Esophagus squamous epithelium (tissue), 5 donors: ENCODE measurements around the gene METTL16. TPM values are rescaled to one million over a fixed set of nuclear protein-coding genes. Genes with fewer than 3 reads are reported as not detected.

ENCODE experiments used
- DNase-seq: peaks from one replicate; lab custom pipeline; 2025; lab: John Stamatoyannopoulos, UW
- H3K27ac ChIP-seq, 4 donors: fragments of 200-600 bp; sonication (generic); one replicate each; pipeline ENCODE4 v1.5.1; 2016 to 2019; ENCODE audit warnings: mild to moderate bottlenecking in 1 of 4
- H3K27me3 ChIP-seq, 4 donors: fragments of 200-600 bp; sonication (generic); 1 replicate in 3 of 4; 2 replicates in 1 of 4; pipeline versions ENCODE4 v1.5.1 to v1.6.0; 2017 to 2021; ENCODE audit warnings: antibody characterized with exemption in 1 of 4
- H3K36me3 ChIP-seq, 3 donors: fragments of 200-600 bp; sonication (generic); one replicate each; pipeline ENCODE4 v1.5.1; 2016 to 2019
- H3K4me1 ChIP-seq, 3 donors: fragments of 200-600 bp; sonication (generic); one replicate each; pipeline ENCODE4 v1.5.1; 2017 to 2019
- H3K4me3 ChIP-seq, 4 donors: fragments of 200-600 bp; sonication (generic); 1 replicate in 3 of 4; 2 replicates in 1 of 4; pipeline ENCODE4 v1.5.1; 2016 to 2019; ENCODE audit warnings: mild to moderate bottlenecking in 2 of 4, moderate library complexity in 1 of 4
- H3K9me3 ChIP-seq, 3 donors: fragments of 200-600 bp; sonication (generic); one replicate each; pipeline ENCODE4 v1.5.1; 2016 to 2019
- POLR2A ChIP-seq, 4 donors: fragments of 450-650 bp; IDR thresholded peaks; one replicate each; pipeline ENCODE4 v1.6.1; 2017; ENCODE audit warnings: antibody characterized with exemption in 4 of 4, mild to moderate bottlenecking in 4 of 4, moderate library complexity in 3 of 4
- WGBS, 2 donors: methylation state at CpG; one replicate each; pipeline ENCODE4 v1.1.5; 2018; 5-methylcytosine and 5-hydroxymethylcytosine counted together
- intact Hi-C: fragments of 100-400 bp; cut with DNase I; formaldehyde crosslinking; loops from one replicate; pipeline ENCODE4 v1.15.0; 2022
- total RNA-seq, 4 donors: library from RNA; depleted of rRNA; stranded (reverse); fragments of >200 nt; gene quantifications; one replicate each; pipeline ENCODE4 v1.1.0, GENCODE V29; 2016
- TF ChIP-seq, protein P1 (sequence below), 6 experiments: fragments of 450-650 bp in 4 of 6; fragments of 200-600 bp in 2 of 6; sonication (generic) in 2 of 6; IDR thresholded peaks; one replicate each; pipeline ENCODE4 v1.5.1; 2016 to 2019; ENCODE audit warnings: antibody characterized with exemption in 6 of 6, mild to moderate bottlenecking in 4 of 6, moderate library complexity in 4 of 6
- donor health status: DM: yes; HTN: yes; CAD: no.

METTL16 gene
- total RNA-seq, 4 donors from 2014 or later = 12.5 to 31.5 (median 25.3) TPM

DNA sequence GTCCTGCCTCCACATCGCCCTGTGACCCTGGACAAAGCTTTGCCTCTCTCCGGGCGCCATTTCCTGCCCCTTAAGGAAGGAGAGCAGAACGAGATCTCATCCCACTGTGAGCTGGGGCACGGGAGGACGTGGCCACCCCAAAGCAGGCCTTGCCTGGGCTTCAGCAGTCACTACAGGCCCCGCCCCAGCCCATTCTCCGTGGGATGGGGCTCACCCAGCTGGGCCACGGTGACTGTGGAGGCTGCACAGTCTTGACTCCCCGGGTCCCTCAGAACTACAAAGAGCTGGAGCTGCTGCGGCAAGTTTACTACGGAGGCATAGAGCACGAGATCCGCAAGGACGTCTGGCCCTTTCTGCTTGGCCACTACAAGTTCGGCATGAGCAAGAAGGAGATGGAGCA, 139.0 kb downstream of the METTL16 start:
- Histone ChIP-seq H3K9me3 (no peaks in the 10 kb centered on the region), H3K27ac (no peak overlapping the region), H3K27me3 (no peaks in the 10 kb centered on the region), H3K36me3 (peaks cover 7 to 96% (median 13%) of the 10 kb centered on the region in 3 donors), H3K4me1 (peaks cover 0 to 43% (median 9%) of the 10 kb centered on the region in 3 donors), H3K4me3 (no peak overlapping the region)
- TF ChIP-seq, protein P1, sequence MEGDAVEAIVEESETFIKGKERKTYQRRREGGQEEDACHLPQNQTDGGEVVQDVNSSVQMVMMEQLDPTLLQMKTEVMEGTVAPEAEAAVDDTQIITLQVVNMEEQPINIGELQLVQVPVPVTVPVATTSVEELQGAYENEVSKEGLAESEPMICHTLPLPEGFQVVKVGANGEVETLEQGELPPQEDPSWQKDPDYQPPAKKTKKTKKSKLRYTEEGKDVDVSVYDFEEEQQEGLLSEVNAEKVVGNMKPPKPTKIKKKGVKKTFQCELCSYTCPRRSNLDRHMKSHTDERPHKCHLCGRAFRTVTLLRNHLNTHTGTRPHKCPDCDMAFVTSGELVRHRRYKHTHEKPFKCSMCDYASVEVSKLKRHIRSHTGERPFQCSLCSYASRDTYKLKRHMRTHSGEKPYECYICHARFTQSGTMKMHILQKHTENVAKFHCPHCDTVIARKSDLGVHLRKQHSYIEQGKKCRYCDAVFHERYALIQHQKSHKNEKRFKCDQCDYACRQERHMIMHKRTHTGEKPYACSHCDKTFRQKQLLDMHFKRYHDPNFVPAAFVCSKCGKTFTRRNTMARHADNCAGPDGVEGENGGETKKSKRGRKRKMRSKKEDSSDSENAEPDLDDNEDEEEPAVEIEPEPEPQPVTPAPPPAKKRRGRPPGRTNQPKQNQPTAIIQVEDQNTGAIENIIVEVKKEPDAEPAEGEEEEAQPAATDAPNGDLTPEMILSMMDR (IDR thresholded peaks at IDR 0.05) = no peak
- no peak for TF ChIP-seq POLR2A (IDR thresholded peaks at IDR 0.05)
- 87% methylated on average over 11 of the region's 16 CpGs; no CpG with 5 or more reads in 1 of the 2 donors for WGBS, 2 donors
- intact Hi-C loops = no loop called here
- DNase-seq = no peak

DNA sequence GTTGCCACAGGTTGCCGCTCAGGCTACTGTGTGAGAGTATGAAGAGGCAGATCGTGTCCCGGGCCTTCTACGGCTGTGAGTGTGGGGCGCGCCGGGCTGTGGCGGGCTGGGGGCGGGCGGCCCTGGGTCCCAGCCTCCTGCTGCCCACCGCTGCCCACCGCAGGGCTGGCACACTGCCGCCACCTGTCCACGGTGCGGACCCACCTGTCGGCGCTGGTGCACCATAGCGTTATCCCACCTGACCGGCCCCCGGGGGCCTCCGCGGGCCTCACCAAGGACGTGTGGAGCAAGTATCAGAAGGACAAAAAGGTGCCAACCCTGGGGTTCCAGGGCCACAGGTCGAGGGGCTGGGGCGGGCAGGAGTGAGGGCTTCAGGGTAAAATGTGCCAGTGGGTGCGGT, 139.5 kb downstream of the METTL16 start:
- Histone ChIP-seq H3K9me3 (no peaks in the 10 kb centered on the region), H3K4me3 (no peak overlapping the region), H3K27ac (no peak overlapping the region), H3K27me3 (no peaks in the 10 kb centered on the region), H3K36me3 (peaks cover 7 to 96% (median 10%) of the 10 kb centered on the region in 3 donors), H3K4me1 (peaks cover 0 to 46% (median 9%) of the 10 kb centered on the region in 3 donors)
- TF ChIP-seq, protein P1 (IDR thresholded peaks at IDR 0.05) = no peak
- TF ChIP-seq POLR2A (IDR thresholded peaks at IDR 0.05) = no peak
- intact Hi-C loops = no loop called here
- DNase-seq = no peak
- 89 to 91% methylated on average over 4 to 5 of the region's 26 CpGs for WGBS, 2 donors

GRCh38 chr17:2371183-2372130, 140.2 kb downstream of the METTL16 start:
- peaks cover 0 to 46% (median 9%) of the 10 kb centered on the region in 3 donors for H3K4me1 ChIP-seq
- H3K36me3 ChIP-seq = peaks cover 4 to 96% (median 7%) of the 10 kb centered on the region in 3 donors
- H3K27ac ChIP-seq = no peak overlapping the region
- intact Hi-C loops = no loop called here
- WGBS, 2 donors = 87 to 94% methylated on average over 14 to 17 of the region's 30 CpGs
- no peaks in the 10 kb centered on the region for H3K9me3 ChIP-seq
- H3K4me3 ChIP-seq = no peak overlapping the region
- no peaks in the 10 kb centered on the region for H3K27me3 ChIP-seq
- TF ChIP-seq, protein P1 (IDR thresholded peaks at IDR 0.05) = no peak
- TF ChIP-seq POLR2A (IDR thresholded peaks at IDR 0.05) = no peak
- DNase-seq = no peak

DNA sequence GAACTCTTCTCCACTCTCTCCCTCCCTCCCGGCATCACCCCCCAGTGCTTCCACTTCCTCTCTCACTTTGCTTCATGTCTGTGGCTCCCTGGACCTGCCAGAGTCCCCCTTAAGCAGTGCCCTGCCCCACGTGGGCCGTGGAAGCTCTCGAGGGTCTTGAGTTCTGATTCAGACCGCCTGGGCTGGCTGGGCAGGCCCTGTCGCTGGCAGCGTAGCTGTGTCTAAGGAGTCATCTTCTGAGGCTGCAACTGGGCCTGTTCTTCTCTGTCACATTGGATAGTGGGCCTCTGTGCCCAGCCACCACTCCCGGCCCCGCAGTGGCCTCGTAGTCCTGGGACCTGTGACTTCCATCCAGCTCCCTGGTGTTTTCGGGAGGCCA, 141.5 kb downstream of the METTL16 start:
- intact Hi-C loops = no loop called here
- H3K4me3 ChIP-seq = no peak overlapping the region
- no peak for DNase-seq
- H3K36me3 ChIP-seq = peaks cover 0 to 96% (median 8%) of the 10 kb centered on the region in 3 donors
- no peak for TF ChIP-seq POLR2A (IDR thresholded peaks at IDR 0.05)
- TF ChIP-seq, protein P1 (IDR thresholded peaks at IDR 0.05) = no peak
- peaks cover 0 to 40% (median 6%) of the 10 kb centered on the region in 3 donors for H3K4me1 ChIP-seq
- peak overlapping the region in 2 of 4 donors; percentile 39 to 50 for H3K27ac ChIP-seq
- H3K27me3 ChIP-seq = no peaks in the 10 kb centered on the region
- H3K9me3 ChIP-seq = no peaks in the 10 kb centered on the region
- WGBS, 2 donors = 67 to 85% methylated on average over 1 to 4 of the region's 11 CpGs
